Measurements from ENCODE around the gene ARHGAP42. TPM values are rescaled to one million over a fixed set of nuclear protein-coding genes. Genes with fewer than 3 reads are reported as not detected.

Gene ARHGAP42
- total RNA-seq, 1 experiment from 2014 or later: 7.1 TPM

DNA sequence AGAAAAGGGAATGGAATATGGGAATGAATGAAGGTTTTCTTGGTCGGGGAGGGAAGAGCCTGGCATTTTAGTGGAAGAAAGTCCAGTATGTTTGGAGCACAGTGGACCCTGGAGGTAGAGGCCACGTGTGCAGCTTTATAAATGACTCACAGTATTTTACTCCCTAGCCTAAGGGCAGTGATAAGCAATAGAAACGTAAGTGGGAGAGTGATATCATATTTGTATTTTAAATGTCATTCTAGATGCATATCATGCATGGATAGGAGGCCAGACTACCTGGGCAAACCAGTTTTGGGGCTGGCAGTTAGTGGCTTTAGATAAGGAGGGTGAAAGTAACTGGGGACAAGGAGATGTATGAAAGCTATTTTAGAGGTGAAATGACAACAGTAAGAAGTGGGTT, 174.1 kb downstream of the ARHGAP42 start:
- CTCF ChIA-PET: no interaction called here
- in situ Hi-C loops (cut with HindIII; ENCODE audit: low pct_unique_long_range_greater_than_20kb, low sequenced_read_pairs): no loop called here
- ATAC-seq (no peak; the same call in 1 of the 2 replicates), DNase-seq (ENCODE audit: low read depth, low spot score) (no peak)
- H3K27me3 ChIP-seq (ENCODE audit: control insufficient read depth, insufficient read depth, low read length): no peaks in the 10 kb centered on the region
- no peaks in the 10 kb centered on the region for H3K36me3 ChIP-seq (ENCODE audit: control insufficient read depth, insufficient read depth, low read length)
- H3K27ac ChIP-seq (ENCODE audit: low read length): no peak overlapping the region
- no peak overlapping the region for H3K4me3 ChIP-seq (ENCODE audit: low read depth in 2 of 2, low read length in 2 of 2)
- H3K9me3 ChIP-seq (ENCODE audit: control insufficient read depth, insufficient read depth, low read depth, low read length): no peaks in the 10 kb centered on the region
- no peak for TF ChIP-seq POLR2AphosphoS5 (IDR thresholded peaks at IDR 0.05; ENCODE audit: low read depth, low read length)
- TF ChIP-seq TCF7L2 (IDR thresholded peaks at IDR 0.05; ENCODE audit: low read depth, low read length): no peak
- no peak for TF ChIP-seq SIN3A (IDR thresholded peaks at IDR 0.05; ENCODE audit: borderline replicate concordance, insufficient read depth, low read depth, low read length)
- TF ChIP-seq, protein P1, sequence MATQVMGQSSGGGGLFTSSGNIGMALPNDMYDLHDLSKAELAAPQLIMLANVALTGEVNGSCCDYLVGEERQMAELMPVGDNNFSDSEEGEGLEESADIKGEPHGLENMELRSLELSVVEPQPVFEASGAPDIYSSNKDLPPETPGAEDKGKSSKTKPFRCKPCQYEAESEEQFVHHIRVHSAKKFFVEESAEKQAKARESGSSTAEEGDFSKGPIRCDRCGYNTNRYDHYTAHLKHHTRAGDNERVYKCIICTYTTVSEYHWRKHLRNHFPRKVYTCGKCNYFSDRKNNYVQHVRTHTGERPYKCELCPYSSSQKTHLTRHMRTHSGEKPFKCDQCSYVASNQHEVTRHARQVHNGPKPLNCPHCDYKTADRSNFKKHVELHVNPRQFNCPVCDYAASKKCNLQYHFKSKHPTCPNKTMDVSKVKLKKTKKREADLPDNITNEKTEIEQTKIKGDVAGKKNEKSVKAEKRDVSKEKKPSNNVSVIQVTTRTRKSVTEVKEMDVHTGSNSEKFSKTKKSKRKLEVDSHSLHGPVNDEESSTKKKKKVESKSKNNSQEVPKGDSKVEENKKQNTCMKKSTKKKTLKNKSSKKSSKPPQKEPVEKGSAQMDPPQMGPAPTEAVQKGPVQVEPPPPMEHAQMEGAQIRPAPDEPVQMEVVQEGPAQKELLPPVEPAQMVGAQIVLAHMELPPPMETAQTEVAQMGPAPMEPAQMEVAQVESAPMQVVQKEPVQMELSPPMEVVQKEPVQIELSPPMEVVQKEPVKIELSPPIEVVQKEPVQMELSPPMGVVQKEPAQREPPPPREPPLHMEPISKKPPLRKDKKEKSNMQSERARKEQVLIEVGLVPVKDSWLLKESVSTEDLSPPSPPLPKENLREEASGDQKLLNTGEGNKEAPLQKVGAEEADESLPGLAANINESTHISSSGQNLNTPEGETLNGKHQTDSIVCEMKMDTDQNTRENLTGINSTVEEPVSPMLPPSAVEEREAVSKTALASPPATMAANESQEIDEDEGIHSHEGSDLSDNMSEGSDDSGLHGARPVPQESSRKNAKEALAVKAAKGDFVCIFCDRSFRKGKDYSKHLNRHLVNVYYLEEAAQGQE (IDR thresholded peaks at IDR 0.05; ENCODE audit: insufficient read depth in 1 of 2, low read depth in 2 of 2, low read length in 1 of 2): no peak
- POLR2A ChIA-PET: no interaction called here
- no TSS peak for BruUV-seq (replicated peaks)
- intact Hi-C loops (cut with micrococcal nuclease; ENCODE audit: unreplicated experiment): no loop called here
- no peaks in the 10 kb centered on the region for H3K4me1 ChIP-seq (ENCODE audit: control insufficient read depth, insufficient read depth, low read length)

DNA sequence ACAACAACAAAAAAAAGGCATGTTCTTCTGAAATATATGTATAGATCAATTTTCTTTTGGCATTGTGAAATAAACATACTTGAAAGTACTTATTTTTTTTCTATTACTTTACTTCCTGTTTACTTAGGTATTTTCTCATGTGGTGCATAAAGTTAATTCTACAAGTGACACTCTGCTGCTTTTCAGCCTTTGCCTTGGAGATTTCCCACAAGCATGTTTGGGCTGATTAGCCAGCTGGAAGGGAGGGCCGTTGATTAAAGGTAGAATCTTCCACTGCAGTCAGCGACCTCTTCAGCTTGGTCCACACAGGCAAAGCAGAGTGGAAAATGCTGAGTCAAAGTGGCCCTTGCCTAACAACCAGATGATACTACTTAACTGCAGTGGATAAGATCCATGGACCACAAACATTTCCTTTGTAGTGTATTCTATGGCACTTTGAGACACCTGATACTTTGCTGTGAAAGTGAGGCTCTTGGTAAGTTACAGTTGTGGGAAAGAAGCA, 176.0 kb downstream of the ARHGAP42 start:
- CTCF ChIA-PET: no interaction called here

More for the DNA sequence above, 176.0 kb downstream of the ARHGAP42 start:
- DNase-seq (ENCODE audit: low read depth, low spot score): no peak
- Histone ChIP-seq H3K36me3 (ENCODE audit: control insufficient read depth, insufficient read depth, low read length) (no peaks in the 10 kb centered on the region), H3K27ac (ENCODE audit: low read length) (no peak overlapping the region), H3K4me3 (ENCODE audit: low read depth in 2 of 2, low read length in 2 of 2) (no peak overlapping the region), H3K9me3 (ENCODE audit: control insufficient read depth, insufficient read depth, low read depth, low read length) (no peaks in the 10 kb centered on the region), H3K4me1 (ENCODE audit: control insufficient read depth, insufficient read depth, low read length) (no peaks in the 10 kb centered on the region), H3K27me3 (ENCODE audit: control insufficient read depth, insufficient read depth, low read length) (no peaks in the 10 kb centered on the region)
- in situ Hi-C loops (cut with HindIII; ENCODE audit: low pct_unique_long_range_greater_than_20kb, low sequenced_read_pairs): no loop called here
- ATAC-seq: no peak
- POLR2A ChIA-PET: no interaction called here
- TF ChIP-seq, protein P2, sequence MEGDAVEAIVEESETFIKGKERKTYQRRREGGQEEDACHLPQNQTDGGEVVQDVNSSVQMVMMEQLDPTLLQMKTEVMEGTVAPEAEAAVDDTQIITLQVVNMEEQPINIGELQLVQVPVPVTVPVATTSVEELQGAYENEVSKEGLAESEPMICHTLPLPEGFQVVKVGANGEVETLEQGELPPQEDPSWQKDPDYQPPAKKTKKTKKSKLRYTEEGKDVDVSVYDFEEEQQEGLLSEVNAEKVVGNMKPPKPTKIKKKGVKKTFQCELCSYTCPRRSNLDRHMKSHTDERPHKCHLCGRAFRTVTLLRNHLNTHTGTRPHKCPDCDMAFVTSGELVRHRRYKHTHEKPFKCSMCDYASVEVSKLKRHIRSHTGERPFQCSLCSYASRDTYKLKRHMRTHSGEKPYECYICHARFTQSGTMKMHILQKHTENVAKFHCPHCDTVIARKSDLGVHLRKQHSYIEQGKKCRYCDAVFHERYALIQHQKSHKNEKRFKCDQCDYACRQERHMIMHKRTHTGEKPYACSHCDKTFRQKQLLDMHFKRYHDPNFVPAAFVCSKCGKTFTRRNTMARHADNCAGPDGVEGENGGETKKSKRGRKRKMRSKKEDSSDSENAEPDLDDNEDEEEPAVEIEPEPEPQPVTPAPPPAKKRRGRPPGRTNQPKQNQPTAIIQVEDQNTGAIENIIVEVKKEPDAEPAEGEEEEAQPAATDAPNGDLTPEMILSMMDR (IDR thresholded peaks at IDR 0.05): no peak
- TF ChIP-seq SIN3A (IDR thresholded peaks at IDR 0.05; ENCODE audit: borderline replicate concordance, insufficient read depth, low read depth, low read length) (no peak), TCF7L2 (IDR thresholded peaks at IDR 0.05; ENCODE audit: low read depth, low read length) (no peak), POLR2AphosphoS5 (IDR thresholded peaks at IDR 0.05; ENCODE audit: low read depth, low read length) (no peak)
- TF ChIP-seq, protein P1 (IDR thresholded peaks at IDR 0.05; ENCODE audit: insufficient read depth in 1 of 2, low read depth in 2 of 2, low read length in 1 of 2): no peak
- no TSS peak for BruUV-seq (replicated peaks)
- intact Hi-C loops (cut with micrococcal nuclease; ENCODE audit: unreplicated experiment): no loop called here

Data from Panc1 (cell line).